OCI-LY1 (cell line): Measurements from ENCODE around the gene FBXW8.
A peak's percentile ranks its signal among the peaks of the same experiment; 100 is the strongest.

Experiments used
- H2AFZ ChIP-seq: fragments of 200-600 bp; sonication (generic), shearing (Covaris generic); 2 replicates; pipeline ENCODE4 v1.6.0; 2014; ENCODE audit warnings: antibody characterized with exemption, mild to moderate bottlenecking, low read length
- H3F3A ChIP-seq: fragments of 200-600 bp; sonication (generic), shearing (Covaris generic); 2 replicates; pipeline ENCODE4 v1.6.0; 2014; ENCODE audit warnings: mild to moderate bottlenecking, antibody characterized with exemption, low read length, moderate library complexity; ENCODE audit not compliant: insufficient read depth
- H3K27ac ChIP-seq: fragments of 200-600 bp; sonication (generic); 2 replicates; pipeline ENCODE4 v1.5.1; 2014; ENCODE audit warnings: low read length, mixed run types, mild to moderate bottlenecking, low read depth; ENCODE audit not compliant: poor library complexity, severe bottlenecking
- H3K27me3 ChIP-seq: fragments of 200-600 bp; sonication (generic); 2 replicates; pipeline ENCODE4 v1.6.0; 2014; ENCODE audit warnings: antibody characterized with exemption, mild to moderate bottlenecking, low read length, moderate library complexity; ENCODE audit not compliant: insufficient read depth
- H3K36me3 ChIP-seq: fragments of 200-600 bp; sonication (generic); 2 replicates; pipeline ENCODE4 v1.6.1; 2014; ENCODE audit warnings: mild to moderate bottlenecking, antibody characterized with exemption, low read length, moderate library complexity, mixed read lengths; ENCODE audit not compliant: insufficient read depth
- H3K4me1 ChIP-seq: fragments of 200-600 bp; sonication (generic); 2 replicates; pipeline ENCODE4 v1.5.1; 2014; ENCODE audit warnings: mild to moderate bottlenecking, low read length, moderate library complexity; ENCODE audit not compliant: insufficient read depth, severe bottlenecking
- H3K4me2 ChIP-seq: fragments of 200-600 bp; sonication (generic), shearing (Covaris generic); 2 replicates; pipeline ENCODE4 v1.6.1; 2014; ENCODE audit warnings: low read length
- H3K4me3 ChIP-seq: fragments of 200-600 bp; sonication (generic); 2 replicates; pipeline ENCODE4 v1.5.1; 2014; ENCODE audit warnings: low read length, low read depth, mild to moderate bottlenecking, mixed read lengths; ENCODE audit not compliant: poor library complexity, severe bottlenecking
- H3K79me2 ChIP-seq: fragments of 200-600 bp; shearing (Covaris generic); 2 replicates; pipeline ENCODE4 v1.6.1; 2016; ENCODE audit warnings: mixed run types, low read length, mixed read lengths; ENCODE audit not compliant: insufficient read depth
- H3K9ac ChIP-seq: fragments of 200-600 bp; sonication (generic), shearing (Covaris generic); 2 replicates; pipeline ENCODE4 v1.6.1; 2014; ENCODE audit warnings: mild to moderate bottlenecking, low read length, mixed read lengths
- H3K9me2 ChIP-seq: fragments of 200-600 bp; sonication (generic), shearing (Covaris generic); 2 replicates; pipeline ENCODE4 v1.6.1; 2014; ENCODE audit warnings: low read depth, mild to moderate bottlenecking, low read length, mixed read lengths
- H3K9me3 ChIP-seq: fragments of 200-600 bp; shearing (Covaris generic); 2 replicates; pipeline ENCODE4 v1.6.1; 2014; ENCODE audit warnings: low read length, mixed read lengths
- H4K20me1 ChIP-seq: fragments of 200-600 bp; sonication (generic), shearing (Covaris generic); 2 replicates; pipeline ENCODE4 v1.6.0; 2016; ENCODE audit warnings: mild to moderate bottlenecking, low read length; ENCODE audit not compliant: insufficient read depth
- CTCF ChIP-seq: fragments of 200-600 bp; sonication (generic), shearing (Covaris generic); IDR thresholded peaks from 2 replicates; pipeline ENCODE4 v1.5.1; 2017; ENCODE audit warnings: mild to moderate bottlenecking, antibody characterized with exemption, low read length, moderate library complexity, mixed read lengths
- EZH2 ChIP-seq: fragments of 200-600 bp; sonication (generic), shearing (Covaris generic); IDR thresholded peaks from 2 replicates; pipeline ENCODE4 v1.8.0; 2017; ENCODE audit warnings: borderline replicate concordance, mixed run types, mild to moderate bottlenecking, antibody characterized with exemption, low read length, moderate library complexity, mixed read lengths

The FBXW8 gene

DNA sequence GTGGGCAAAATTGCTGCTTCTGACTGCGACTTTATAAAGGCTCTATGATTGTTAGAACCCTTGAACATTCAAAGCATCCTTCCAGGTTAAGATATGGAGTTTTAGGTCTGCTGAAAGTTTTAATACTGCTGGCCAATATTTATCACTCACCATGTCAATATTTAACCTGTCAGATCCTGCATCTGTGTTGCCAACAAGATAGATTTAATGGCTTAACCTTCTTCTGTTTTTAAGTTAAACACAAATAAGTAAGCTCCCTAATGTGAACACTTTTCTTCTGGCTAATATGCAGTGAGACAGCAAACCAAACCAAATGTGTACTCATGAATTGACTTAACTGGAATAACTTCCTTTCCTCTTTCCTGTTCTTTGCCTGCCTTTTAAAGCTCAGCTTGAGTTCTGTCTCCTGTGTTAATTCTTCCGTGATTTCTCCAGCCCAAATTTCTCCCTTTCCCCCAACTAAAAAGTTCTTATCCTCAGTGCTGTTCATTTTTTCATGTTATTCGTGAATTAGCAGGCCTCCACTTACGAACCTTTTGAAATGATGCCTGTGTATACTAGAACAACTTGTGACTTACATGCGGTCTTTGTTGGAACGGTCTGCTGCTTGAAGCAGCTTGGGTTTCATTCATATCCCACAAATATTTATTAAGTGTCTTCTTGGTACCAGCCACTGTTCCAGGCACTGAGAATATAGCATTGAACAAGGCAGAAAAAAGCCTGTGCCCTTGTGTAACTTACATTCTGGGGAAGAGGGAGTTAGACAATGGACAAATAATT, 9.1 kb downstream of the FBXW8 start:
- no peaks in the 10 kb centered on the region for H3F3A ChIP-seq
- H3K9ac ChIP-seq: no peak overlapping the region
- TF ChIP-seq EZH2: no peak
- no peak for TF ChIP-seq CTCF
- no peaks in the 10 kb centered on the region for H3K9me3 ChIP-seq
- no peaks in the 10 kb centered on the region for H4K20me1 ChIP-seq
- H3K4me3 ChIP-seq: no peak overlapping the region
- H2AFZ ChIP-seq: no peak overlapping the region
- peak overlapping the region; percentile 37 for H3K27ac ChIP-seq
- H3K4me1 ChIP-seq: peaks cover 49% of the 10 kb centered on the region
- no peaks in the 10 kb centered on the region for H3K79me2 ChIP-seq
- no peaks in the 10 kb centered on the region for H3K9me2 ChIP-seq
- H3K4me2 ChIP-seq: peak overlapping the region; percentile 19; the same call in 1 of the 2 replicates
- no peaks in the 10 kb centered on the region for H3K27me3 ChIP-seq
- H3K36me3 ChIP-seq: no peaks in the 10 kb centered on the region

GRCh38 chr12:116920939-116921338, 10.2 kb downstream of the FBXW8 start:
- H3K27me3 ChIP-seq: no peaks in the 10 kb centered on the region
- H3K79me2 ChIP-seq: no peaks in the 10 kb centered on the region
- no peak overlapping the region for H2AFZ ChIP-seq
- no peaks in the 10 kb centered on the region for H4K20me1 ChIP-seq
- no peak overlapping the region for H3K9ac ChIP-seq
- no peaks in the 10 kb centered on the region for H3F3A ChIP-seq
- no peaks in the 10 kb centered on the region for H3K9me3 ChIP-seq
- no peak for TF ChIP-seq CTCF
- TF ChIP-seq EZH2: no peak
- no peak overlapping the region for H3K27ac ChIP-seq
- H3K4me3 ChIP-seq: no peak overlapping the region
- H3K4me2 ChIP-seq: no peak overlapping the region
- peaks cover 50% of the 10 kb centered on the region for H3K4me1 ChIP-seq
- no peaks in the 10 kb centered on the region for H3K9me2 ChIP-seq
- no peaks in the 10 kb centered on the region; the same call in 1 of the 2 replicates for H3K36me3 ChIP-seq

GRCh38 chr12:116922194-116922897, 11.6 kb downstream of the FBXW8 start:
- Histone ChIP-seq H3K9ac (no peak overlapping the region), H3K4me2 (no peak overlapping the region), H4K20me1 (no peaks in the 10 kb centered on the region), H3K9me3 (no peaks in the 10 kb centered on the region), H3K27me3 (no peaks in the 10 kb centered on the region), H3K79me2 (no peaks in the 10 kb centered on the region), H2AFZ (no peak overlapping the region), H3K4me3 (no peak overlapping the region), H3K27ac (no peak overlapping the region), H3K4me1 (peaks cover 39% of the 10 kb centered on the region), H3F3A (no peaks in the 10 kb centered on the region), H3K36me3 (peaks cover 5% of the 10 kb centered on the region; the same call in 1 of the 2 replicates), H3K9me2 (no peaks in the 10 kb centered on the region)
- no peak for TF ChIP-seq CTCF
- no peak for TF ChIP-seq EZH2
